IMR-90 (cell line): Measurements from ENCODE around the gene ART4. TPM values are rescaled to one million over a fixed set of nuclear protein-coding genes. Genes with fewer than 3 reads are reported as not detected.

Source experiments
- ATAC-seq: fragments of 200-7000 bp; cut with Tn5 transposase; 2 replicates; pipeline ENCODE4 v1.9.1; 2020; ENCODE audit warnings: low read depth, mild to moderate bottlenecking, moderate library complexity
- BruUV-seq: library from RNA; stranded (reverse); fragments of 400-500 nt; replicated peaks from 2 replicates; lab custom pipeline; 2021; lab: Mats Ljungman, UMichigan
- CTCF ChIA-PET: fragments of 300-600 bp; formaldehyde crosslinking; extraction: SDS; loops from one replicate; lab custom pipeline; 2021; ENCODE audit warnings: antibody characterized with exemption; lab: Yijun Ruan, JAX
- POLR2A ChIA-PET: fragments of 300-600 bp; sonication (Branson Sonifier 250); formaldehyde crosslinking; loops from one replicate; lab custom pipeline; 2022; ENCODE audit warnings: antibody characterized with exemption; ENCODE audit not compliant: unreplicated experiment; lab: Charles Lee
- DNase-seq: peaks from one replicate; pipeline ENCODE4 v3.0.0; 2013
- H2AFZ ChIP-seq: replicated peaks from 2 replicates; pipeline ENCODE3; 2013; ENCODE audit warnings: low read length, mild to moderate bottlenecking; ENCODE audit not compliant: poor library complexity
- H2AK5ac ChIP-seq: 2 replicates; pipeline ENCODE4 v1.6.1; 2013; ENCODE audit warnings: low read depth, low read length, inconsistent platforms
- H2AK9ac ChIP-seq: replicated peaks from 2 replicates; pipeline ENCODE3; 2013; ENCODE audit warnings: mild to moderate bottlenecking, low read depth, low read length, moderate library complexity; ENCODE audit not compliant: poor library complexity
- H2BK120ac ChIP-seq: 2 replicates; pipeline ENCODE4 v1.6.1; 2013; ENCODE audit warnings: low read depth, low read length, inconsistent platforms
- H2BK15ac ChIP-seq: 3 replicates; pipeline ENCODE4 v1.6.1; 2013; ENCODE audit warnings: low read depth, low read length, inconsistent platforms
- H2BK20ac ChIP-seq: 2 replicates; pipeline ENCODE4 v1.6.1; 2013; ENCODE audit warnings: low read depth, mild to moderate bottlenecking, inconsistent platforms, low read length, moderate library complexity
- H2BK5ac ChIP-seq: 2 replicates; pipeline ENCODE4 v1.6.1; 2013; ENCODE audit warnings: mild to moderate bottlenecking, low read depth, low read length, inconsistent platforms; ENCODE audit not compliant: poor library complexity, severe bottlenecking
- H3K14ac ChIP-seq: replicated peaks from 2 replicates; pipeline ENCODE4 v1.6.1; 2013; ENCODE audit warnings: low read depth, low read length, inconsistent platforms
- H3K18ac ChIP-seq: 2 replicates; pipeline ENCODE4 v1.6.1; 2013; ENCODE audit warnings: low read depth, low read length, control low read depth
- H3K23ac ChIP-seq: 2 replicates; pipeline ENCODE4 v1.6.1; 2013; ENCODE audit warnings: low read depth, low read length, inconsistent platforms
- H3K27ac ChIP-seq: 2 replicates; pipeline ENCODE4 v1.5.1; 2013; ENCODE audit warnings: mild to moderate bottlenecking, control low read depth, low read length; ENCODE audit not compliant: insufficient read depth
- H3K27me3 ChIP-seq: 2 replicates; pipeline ENCODE4 v1.6.1; 2013; ENCODE audit warnings: low read length; ENCODE audit not compliant: control insufficient read depth, insufficient read depth
- H3K36me3 ChIP-seq: 2 replicates; pipeline ENCODE4 v1.6.1; 2013; ENCODE audit warnings: low read length, mixed read lengths; ENCODE audit not compliant: control insufficient read depth, insufficient read depth
- H3K4ac ChIP-seq: 2 replicates; pipeline ENCODE4 v1.6.1; 2013; ENCODE audit warnings: low read depth, low read length, inconsistent platforms
- H3K4me1 ChIP-seq: 2 replicates; pipeline ENCODE4 v1.6.1; 2013; ENCODE audit warnings: low read length, mixed read lengths; ENCODE audit not compliant: control insufficient read depth, insufficient read depth
- H3K4me2 ChIP-seq: 2 replicates; pipeline ENCODE4 v1.6.1; 2013; ENCODE audit warnings: low read depth, mild to moderate bottlenecking, control low read depth, low read length, moderate library complexity
- H3K4me3 ChIP-seq: 2 replicates; pipeline ENCODE4 v1.5.1; 2013; ENCODE audit warnings: low read depth, mild to moderate bottlenecking, control low read depth, low read length, moderate library complexity; ENCODE audit not compliant: insufficient read depth
- H3K56ac ChIP-seq: 2 replicates; pipeline ENCODE4 v1.6.1; 2013; ENCODE audit warnings: low read length, inconsistent platforms; ENCODE audit not compliant: insufficient read depth; ENCODE audit errors: extremely low read depth
- H3K79me1 ChIP-seq, 2 experiments: 2 replicates each; pipeline ENCODE4 v1.6.1; 2013; ENCODE audit warnings: low read length in 2 of 2, inconsistent platforms in 1 of 2, low read depth in 1 of 2
- H3K9ac ChIP-seq: 2 replicates; pipeline ENCODE4 v1.6.1; 2013; ENCODE audit warnings: low read depth, low read length, control low read depth
- H3K9me1 ChIP-seq: 2 replicates; pipeline ENCODE4 v1.6.1; 2013; ENCODE audit warnings: low read length, inconsistent platforms; ENCODE audit not compliant: insufficient read depth
- H3K9me3 ChIP-seq: 2 replicates; pipeline ENCODE4 v1.6.1; 2013; ENCODE audit warnings: low read length; ENCODE audit not compliant: control insufficient read depth, insufficient read depth
- H4K20me1 ChIP-seq: 2 replicates; pipeline ENCODE4 v1.6.1; 2013; ENCODE audit warnings: low read length, inconsistent platforms; ENCODE audit not compliant: insufficient read depth
- H4K5ac ChIP-seq: 2 replicates; pipeline ENCODE4 v1.6.1; 2013; ENCODE audit warnings: mild to moderate bottlenecking, low read depth, low read length, control low read depth
- H4K8ac ChIP-seq, 2 experiments: 2 replicates each; pipeline ENCODE4 v1.6.1; 2013; ENCODE audit warnings: low read depth in 2 of 2, low read length in 2 of 2, control low read depth in 1 of 2, inconsistent platforms in 1 of 2
- H4K91ac ChIP-seq: 2 replicates; pipeline ENCODE4 v1.6.1; 2013; ENCODE audit warnings: low read depth, low read length, inconsistent platforms; ENCODE audit not compliant: insufficient read depth
- BHLHE40 ChIP-seq: fragments of 150-350 bp; IDR thresholded peaks from 2 replicates; pipeline ENCODE4 v1.6.1; 2016; ENCODE audit warnings: mild to moderate bottlenecking, low read depth, low read length
- CEBPB ChIP-seq: IDR thresholded peaks from 2 replicates; pipeline ENCODE4 v1.6.1; 2012; ENCODE audit warnings: low read depth, low read length, improper control_type of control experiment
- CHD1 ChIP-seq: IDR thresholded peaks from 2 replicates; pipeline ENCODE4 v1.6.1; 2012; ENCODE audit warnings: low read depth, low read length, improper control_type of control experiment
- FOS ChIP-seq: fragments of 150-350 bp; IDR thresholded peaks from 2 replicates; pipeline ENCODE4 v1.6.1; 2016; ENCODE audit warnings: low read depth, low read length
- MAFK ChIP-seq: IDR thresholded peaks from 2 replicates; pipeline ENCODE4 v1.6.1; 2012; ENCODE audit warnings: low read depth, low read length, improper control_type of control experiment
- MAZ ChIP-seq: IDR thresholded peaks from 2 replicates; pipeline ENCODE4 v1.6.1; 2012; ENCODE audit warnings: low read depth, mild to moderate bottlenecking, low read length, improper control_type of control experiment, moderate library complexity, borderline replicate concordance
- MXI1 ChIP-seq: IDR thresholded peaks from 2 replicates; pipeline ENCODE4 v1.6.1; 2012; ENCODE audit warnings: low read depth, mild to moderate bottlenecking, low read length, moderate library complexity, borderline replicate concordance
- NFE2L2 ChIP-seq: fragments of 150-350 bp; IDR thresholded peaks from 2 replicates; pipeline ENCODE4 v1.6.1; 2016; ENCODE audit warnings: low read depth, mild to moderate bottlenecking, low read length
- POLR2A ChIP-seq: IDR thresholded peaks from 2 replicates; pipeline ENCODE4 v1.6.1; 2012; ENCODE audit warnings: mild to moderate bottlenecking, low read depth, low read length
- RAD21 ChIP-seq: IDR thresholded peaks from 2 replicates; pipeline ENCODE4 v1.6.1; 2012; ENCODE audit warnings: low read length, improper control_type of control experiment
- RCOR1 ChIP-seq: IDR thresholded peaks from 2 replicates; pipeline ENCODE4 v1.6.1; 2012; ENCODE audit warnings: mild to moderate bottlenecking, low read length, improper control_type of control experiment; ENCODE audit not compliant: insufficient replicate concordance
- RFX5 ChIP-seq: IDR thresholded peaks from 2 replicates; pipeline ENCODE4 v1.8.0; 2012; ENCODE audit warnings: low read depth, mild to moderate bottlenecking, low read length, moderate library complexity
- SMC3 ChIP-seq: fragments of 150-350 bp; IDR thresholded peaks from 2 replicates; pipeline ENCODE4 v1.6.1; 2016; ENCODE audit warnings: low read depth, mild to moderate bottlenecking, antibody characterized with exemption, low read length, moderate library complexity
- WGBS, 2 experiments: methylation state at CpG; one replicate each; pipeline versions ENCODE4 v1.1.5 to v1.1.7; 2013; ENCODE audit warnings: missing lambda C conversion rate in 2 of 2; ENCODE audit not compliant: insufficient read length in 1 of 2; ENCODE audit errors: extremely low coverage in 2 of 2; 5-methylcytosine and 5-hydroxymethylcytosine counted together
- dilution Hi-C: fragments of 300-500 bp; cut with HindIII; formaldehyde crosslinking; loops from one replicate; pipeline ENCODE4 v1.14.3; 2018; ENCODE audit warnings: low sequenced_read_pairs; ENCODE audit not compliant: unreplicated experiment
- in situ Hi-C: fragments of 300-500 bp; cut with MboI; formaldehyde crosslinking; loops from 3 replicates; pipeline ENCODE4 v1.14.3; 2019; ENCODE audit warnings: low sequenced_read_pairs, inconsistent platforms, mixed read lengths
- intact Hi-C: fragments of 100-400 bp; cut with micrococcal nuclease; formaldehyde crosslinking; loops from 2 replicates; pipeline ENCODE4 v1.10.0; 2022
- polyA plus RNA-seq, 3 experiments: library from polyadenylated mRNA; depleted of rRNA; stranded (reverse); fragments of >200 nt; gene quantifications; 2 replicates each; pipeline ENCODE4 v1.2.3, GENCODE V29; 2012; ENCODE audit warnings: low replicate concordance in 1 of 3
- total RNA-seq: library from RNA; depleted of rRNA; stranded (reverse); fragments of >200 nt; gene quantifications from 2 replicates; pipeline ENCODE4 v1.2.3, GENCODE V29; 2012
- TF ChIP-seq, protein P1 (sequence below): fragments of 150-350 bp; IDR thresholded peaks from 2 replicates; pipeline ENCODE4 v1.6.1; 2016; ENCODE audit warnings: low read depth, mild to moderate bottlenecking, low read length, moderate library complexity, borderline replicate concordance
- TF ChIP-seq, protein P2 (sequence below): fragments of 150-350 bp; IDR thresholded peaks from 2 replicates; pipeline ENCODE4 v1.6.1; 2017; ENCODE audit warnings: mild to moderate bottlenecking, antibody characterized with exemption, low read length, low read depth

Gene ART4
- total and polyA plus RNA-seq, 2 of the 4 experiments (the other 2 are of a cell fraction), result not detected

DNA sequence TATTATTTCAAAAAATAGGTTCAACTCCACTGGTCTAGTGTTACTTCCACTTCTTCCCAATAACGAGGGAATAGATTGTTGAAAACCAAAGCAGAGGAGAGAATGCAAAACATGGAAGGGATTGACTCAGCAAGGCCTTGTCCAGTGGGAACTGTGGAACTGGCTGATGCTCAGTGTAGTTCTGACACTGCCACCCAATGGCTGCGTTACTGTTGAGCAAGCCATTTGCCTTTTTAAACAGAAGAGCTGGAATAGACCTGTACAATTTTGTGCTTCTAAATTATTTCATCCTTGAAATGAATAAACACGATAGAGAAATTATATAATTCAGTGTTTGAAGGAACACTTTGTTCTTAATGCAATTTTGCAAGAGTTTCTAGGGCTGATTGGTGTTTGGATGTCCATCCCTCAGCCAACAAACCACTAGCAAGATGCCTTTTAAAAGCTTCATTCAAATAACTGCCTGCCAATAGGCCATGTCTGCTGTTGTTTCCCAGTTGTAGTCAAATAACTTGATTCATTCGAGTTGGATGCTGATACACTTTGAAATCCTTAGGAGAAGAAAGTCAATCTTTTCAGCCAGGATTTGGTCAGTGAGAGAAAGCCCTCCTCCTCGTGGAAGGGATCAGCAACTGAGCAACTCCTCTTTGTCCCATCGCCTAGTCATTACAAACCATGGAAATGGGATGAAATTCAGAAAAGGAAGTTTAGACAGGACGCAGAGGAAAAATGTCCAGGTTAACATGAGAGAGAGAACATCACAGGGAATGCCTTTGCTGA is 49.6 kb upstream of the ART4 start (continued):
- no peak for TF ChIP-seq RAD21

DNA sequence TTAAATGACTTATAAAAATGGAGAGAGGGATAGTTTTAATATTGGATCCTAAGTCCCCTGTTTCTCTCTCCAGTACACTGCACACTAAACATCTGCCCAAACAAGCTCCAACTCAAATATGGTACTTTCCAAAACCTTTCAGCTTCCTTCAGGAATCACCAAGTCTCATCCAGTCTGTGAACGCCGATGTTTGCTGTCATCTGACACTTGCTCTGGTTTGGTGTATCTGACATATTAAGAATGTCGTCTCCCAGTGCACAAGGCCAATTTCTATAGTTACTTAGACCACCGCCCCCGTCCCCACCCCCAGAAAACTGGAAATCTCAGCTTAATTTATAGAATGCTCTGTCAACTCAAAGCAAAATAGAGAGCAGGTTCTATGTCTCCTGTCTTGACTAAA is 47.4 kb upstream of the ART4 start:
- WGBS, 2 experiments, result no CpG with 5 or more reads among the region's 5 CpGs
- H2AFZ ChIP-seq, result no peak overlapping the region
- TF ChIP-seq CHD1 (no peak), RCOR1 (no peak), SMC3 (no peak), FOS (no peak), RFX5 (no peak), CEBPB (no peak), BHLHE40 (no peak), MAFK (no peak), MXI1 (no peak), POLR2A (no peak), NFE2L2 (no peak), MAZ (no peak), RAD21 (no peak)
- TF ChIP-seq, protein P1, sequence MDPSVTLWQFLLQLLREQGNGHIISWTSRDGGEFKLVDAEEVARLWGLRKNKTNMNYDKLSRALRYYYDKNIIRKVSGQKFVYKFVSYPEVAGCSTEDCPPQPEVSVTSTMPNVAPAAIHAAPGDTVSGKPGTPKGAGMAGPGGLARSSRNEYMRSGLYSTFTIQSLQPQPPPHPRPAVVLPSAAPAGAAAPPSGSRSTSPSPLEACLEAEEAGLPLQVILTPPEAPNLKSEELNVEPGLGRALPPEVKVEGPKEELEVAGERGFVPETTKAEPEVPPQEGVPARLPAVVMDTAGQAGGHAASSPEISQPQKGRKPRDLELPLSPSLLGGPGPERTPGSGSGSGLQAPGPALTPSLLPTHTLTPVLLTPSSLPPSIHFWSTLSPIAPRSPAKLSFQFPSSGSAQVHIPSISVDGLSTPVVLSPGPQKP, result no peak
- TF ChIP-seq, protein P2, sequence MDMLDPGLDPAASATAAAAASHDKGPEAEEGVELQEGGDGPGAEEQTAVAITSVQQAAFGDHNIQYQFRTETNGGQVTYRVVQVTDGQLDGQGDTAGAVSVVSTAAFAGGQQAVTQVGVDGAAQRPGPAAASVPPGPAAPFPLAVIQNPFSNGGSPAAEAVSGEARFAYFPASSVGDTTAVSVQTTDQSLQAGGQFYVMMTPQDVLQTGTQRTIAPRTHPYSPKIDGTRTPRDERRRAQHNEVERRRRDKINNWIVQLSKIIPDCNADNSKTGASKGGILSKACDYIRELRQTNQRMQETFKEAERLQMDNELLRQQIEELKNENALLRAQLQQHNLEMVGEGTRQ, result no peak

More for the DNA sequence above, 47.4 kb upstream of the ART4 start:
- no peaks in the 10 kb centered on the region for H4K20me1 ChIP-seq
- no peak overlapping the region for H4K8ac ChIP-seq
- dilution Hi-C loops, result no loop called here
- H2AK5ac ChIP-seq, result no peak overlapping the region
- H4K5ac ChIP-seq, result no peak overlapping the region
- H3K9me1 ChIP-seq, result no peaks in the 10 kb centered on the region
- no peak overlapping the region for H3K14ac ChIP-seq
- H3K4me1 ChIP-seq, result peaks cover 4% of the 10 kb centered on the region; the same call in 1 of the 2 replicates
- no peak overlapping the region for H2BK20ac ChIP-seq
- H3K23ac ChIP-seq, result no peak overlapping the region
- DNase-seq, result no peak
- H3K18ac ChIP-seq, result no peak overlapping the region
- no peak overlapping the region for H3K27ac ChIP-seq
- ChIA-PET CTCF (no interaction called here), POLR2A (interaction anchor here (0.6 kb wide), 1 partner anchor 57 kb away, joined by 5 read pairs; no protein-coding TSS in a partner anchor)
- peaks cover 8% of the 10 kb centered on the region for H3K27me3 ChIP-seq
- in situ Hi-C loops, result no loop called here
- H3K56ac ChIP-seq, result no peak overlapping the region
- no peaks in the 10 kb centered on the region for H3K9me3 ChIP-seq
- no peak overlapping the region for H4K91ac ChIP-seq
- H3K79me1 ChIP-seq, result no peaks in the 10 kb centered on the region
- ATAC-seq, result no peak
- H3K36me3 ChIP-seq, result no peaks in the 10 kb centered on the region
- no peak overlapping the region for H3K9ac ChIP-seq
- H3K4ac ChIP-seq, result no peak overlapping the region
- no TSS peak for BruUV-seq
- H2BK120ac ChIP-seq, result no peak overlapping the region
- H2AK9ac ChIP-seq, result no peak overlapping the region
- H3K4me3 ChIP-seq, result no peak overlapping the region
- H2BK15ac ChIP-seq, result no peak overlapping the region
- intact Hi-C loops, result no loop called here
- no peak overlapping the region for H3K4me2 ChIP-seq
- H2BK5ac ChIP-seq, result no peak overlapping the region
